ENCODE results near the gene SKAP2. TPM values are rescaled to one million over a fixed set of nuclear protein-coding genes. Genes with fewer than 3 reads are reported as not detected.

Gene SKAP2
- total and polyA plus RNA-seq, 2 donors (not counting 3 experiments of a cell fraction or from before 2014, with no cell fraction given), result 4.0 to 27.6 TPM

- H3K4me3 ChIP-seq (replicated peaks in 1 of 3; ENCODE audit: insufficient read depth in 1 of 3, low read depth in 1 of 3, low read length in 3 of 3), result no peak overlapping the region
- no TSS peak for BruUV-seq (replicated peaks)
- ChIA-PET POLR2A (no interaction called here), CTCF (no interaction called here)
- H3K36me3 ChIP-seq (ENCODE audit: control insufficient read depth in 2 of 2, extremely low read depth in 1 of 2, insufficient read depth in 2 of 2, low read length in 2 of 2), result no peaks in the 10 kb centered on the region
- DNase-seq (ENCODE audit: low read depth, low spot score) (no peak), FAIRE-seq (no peak)
- no peak overlapping the region for H3K27ac ChIP-seq (ENCODE audit: insufficient read depth, low read depth, low read length)
- H2AFZ ChIP-seq (ENCODE audit: low read depth, low read length), result no peak overlapping the region
- H3K9me3 ChIP-seq (replicated peaks; ENCODE audit: control insufficient read depth, insufficient read depth, low read length), result no peaks in the 10 kb centered on the region
- dilution Hi-C loops (cut with MboI; ENCODE audit: extremely low pct_ligation_motif_present, low sequenced_read_pairs), result no loop called here
- H3K9me1 ChIP-seq (replicated peaks; ENCODE audit: control insufficient read depth, extremely low read depth, insufficient read depth, low read length), result no peaks in the 10 kb centered on the region
- no peak overlapping the region for H3K9ac ChIP-seq (replicated peaks; ENCODE audit: extremely low read depth, insufficient read depth, low read length)
- no peak for TF ChIP-seq POLR2A (IDR thresholded peaks at IDR 0.05; ENCODE audit: low read depth, low read length)
- peaks cover 3% of the 10 kb centered on the region for H3K79me2 ChIP-seq (ENCODE audit: control insufficient read depth, insufficient read depth, low read length)
- no peaks in the 10 kb centered on the region for H3K27me3 ChIP-seq (ENCODE audit: control insufficient read depth in 2 of 2, insufficient read depth in 2 of 2, low read length in 2 of 2)
- H4K20me1 ChIP-seq (replicated peaks; ENCODE audit: control insufficient read depth, extremely low read depth, insufficient read depth, low read length), result no peaks in the 10 kb centered on the region
- H3K4me2 ChIP-seq (ENCODE audit: insufficient read depth, low read length), result no peak overlapping the region
- peaks cover under 1% of the 10 kb centered on the region for H3K4me1 ChIP-seq (ENCODE audit: control insufficient read depth, extremely low read depth, insufficient read depth, low read length)
- intact Hi-C loops (cut with micrococcal nuclease), result no loop called here
Measured at GRCh38 chr7:26868841-26869495, 4.6 kb upstream of the SKAP2 start.

GRCh38 chr7:26865094-26865388 is 651 bp upstream of the SKAP2 start:
- peak overlapping the region; percentile 83 for H3K4me2 ChIP-seq (ENCODE audit: insufficient read depth, low read length)
- POLR2A ChIA-PET, result interaction anchor here (0.6 to 1.4 kb wide), 4 partner anchors 8 to 267 kb away, joined by 3 to 5 read pairs (median 4); no protein-coding TSS in a partner anchor
- CTCF ChIA-PET, result interaction anchor here (1.0 kb wide), 2 partner anchors 10 to 11 kb away, joined by 4 to 5 read pairs; no protein-coding TSS in a partner anchor
- no peaks in the 10 kb centered on the region for H3K9me3 ChIP-seq (replicated peaks; ENCODE audit: control insufficient read depth, insufficient read depth, low read length)
- H3K36me3 ChIP-seq (ENCODE audit: control insufficient read depth in 2 of 2, extremely low read depth in 1 of 2, insufficient read depth in 2 of 2, low read length in 2 of 2), result no peaks in the 10 kb centered on the region
- no peaks in the 10 kb centered on the region for H4K20me1 ChIP-seq (replicated peaks; ENCODE audit: control insufficient read depth, extremely low read depth, insufficient read depth, low read length)
- peak overlapping the region; percentile 90 for H3K27ac ChIP-seq (ENCODE audit: insufficient read depth, low read depth, low read length)
- DNase-seq (ENCODE audit: low read depth, low spot score) (no peak), FAIRE-seq (no peak)
- peak overlapping the region; percentile 88 for H2AFZ ChIP-seq (ENCODE audit: low read depth, low read length)
- intact Hi-C loops (cut with micrococcal nuclease), result loop anchor here (2.0 kb wide), 2 partner anchors 94 to 178 kb away; no protein-coding TSS in a partner anchor
- BruUV-seq (replicated peaks), result TSS peak; percentile 100
- H3K27me3 ChIP-seq (ENCODE audit: control insufficient read depth in 2 of 2, insufficient read depth in 2 of 2, low read length in 2 of 2), result no peaks in the 10 kb centered on the region
- peaks cover 15% of the 10 kb centered on the region for H3K4me1 ChIP-seq (ENCODE audit: control insufficient read depth, extremely low read depth, insufficient read depth, low read length)
- dilution Hi-C loops (cut with MboI; ENCODE audit: extremely low pct_ligation_motif_present, low sequenced_read_pairs), result no loop called here
- H3K9ac ChIP-seq (replicated peaks; ENCODE audit: extremely low read depth, insufficient read depth, low read length), result peak overlapping the region; percentile 90
- no peaks in the 10 kb centered on the region for H3K9me1 ChIP-seq (replicated peaks; ENCODE audit: control insufficient read depth, extremely low read depth, insufficient read depth, low read length)
- no peak for TF ChIP-seq MYC (IDR thresholded peaks at IDR 0.05; ENCODE audit: low read depth, low read length)
- TF ChIP-seq MAX (IDR thresholded peaks at IDR 0.05; ENCODE audit: insufficient read depth, insufficient read length), result no peak
- peaks cover 26% of the 10 kb centered on the region for H3K79me2 ChIP-seq (ENCODE audit: control insufficient read depth, insufficient read depth, low read length)
- peak overlapping the region; percentile 53 to 85 (median 54) for H3K4me3 ChIP-seq (replicated peaks in 1 of 3; ENCODE audit: insufficient read depth in 1 of 3, low read depth in 1 of 3, low read length in 3 of 3)
